Testis (tissue), 2 donors: ENCODE results near the gene PSMB10.

Source experiments
- CTCF ChIP-seq, 3 experiments: fragments of 450-650 bp in 2 of 3; fragments of 200-600 bp in 1 of 3; sonication (generic) in 1 of 3; IDR thresholded peaks; one replicate each; pipeline ENCODE4 v1.5.1; 2016 to 2019; ENCODE audit warnings: antibody characterized with exemption in 3 of 3, mild to moderate bottlenecking in 2 of 3, moderate library complexity in 1 of 3
- POLR2A ChIP-seq: fragments of 450-650 bp; IDR thresholded peaks from one replicate; pipeline ENCODE4 v1.6.1; 2017; ENCODE audit warnings: antibody characterized with exemption, mild to moderate bottlenecking, moderate library complexity

GRCh38 chr16:67963662-67964321 is 27.1 kb upstream of the PSMB10 start:
- no peak for TF ChIP-seq CTCF (IDR thresholded peaks at IDR 0.05)
- TF ChIP-seq POLR2A = no peak
